ENCODE measurements around the gene CCSER1.

CCSER1 gene

DNA sequence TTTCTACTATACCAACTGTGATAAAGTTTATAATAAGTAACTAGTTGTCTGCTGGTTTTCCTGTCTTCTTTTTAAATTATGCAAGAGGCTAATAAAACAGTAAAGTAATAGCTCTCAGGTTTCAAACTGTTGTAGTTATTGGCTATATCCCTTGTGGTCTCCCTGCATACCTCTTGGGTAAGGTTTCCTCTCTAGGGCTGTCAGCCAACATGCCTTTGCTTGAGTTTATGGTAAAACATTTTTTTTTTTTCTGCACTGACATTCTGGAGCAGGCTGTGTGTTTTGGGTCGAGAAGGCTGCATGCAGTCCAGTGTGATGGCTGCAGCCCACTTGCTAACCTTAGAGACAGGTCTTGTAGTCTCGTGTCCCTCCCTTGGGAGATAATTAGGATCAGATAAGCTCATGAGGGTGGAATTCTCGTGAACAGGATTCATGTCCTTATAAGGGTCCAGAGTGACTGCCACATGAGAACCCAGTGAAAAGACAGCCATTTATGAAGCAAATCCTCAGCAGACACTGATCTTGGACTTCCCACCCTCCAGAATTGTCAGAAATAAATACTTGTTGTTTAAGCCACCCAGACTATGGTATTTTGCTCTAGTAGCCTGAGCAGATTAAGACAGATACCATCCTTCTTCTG is 831.2 kb downstream of the CCSER1 start:
- no peak overlapping the region for H3K4me3 ChIP-seq (ENCODE audit: low read depth, low read length)
- DNase-seq (ENCODE audit: low read depth) = peak; percentile 53

DNA sequence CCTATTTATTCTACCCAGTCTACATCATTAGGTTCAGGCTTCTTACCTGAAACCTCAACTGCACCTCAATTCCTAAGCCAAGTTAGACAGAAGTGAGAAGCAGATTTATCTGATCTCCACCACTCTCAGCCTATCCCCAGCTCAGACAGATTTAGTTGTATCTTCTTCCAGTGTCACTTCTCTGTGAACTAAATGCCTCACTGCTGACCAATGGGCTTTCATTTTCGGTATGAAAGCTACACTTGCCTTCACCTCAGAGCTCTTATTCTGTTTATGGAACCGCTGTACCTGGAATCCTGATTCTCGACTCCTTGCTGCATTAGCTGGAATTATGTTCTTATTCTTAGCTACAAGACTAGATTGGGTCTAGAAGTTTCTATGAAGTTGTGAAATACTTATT is 833.2 kb downstream of the CCSER1 start:
- no peak for DNase-seq (ENCODE audit: low read depth)
- H3K4me3 ChIP-seq (ENCODE audit: low read depth, low read length) = no peak overlapping the region

DNA sequence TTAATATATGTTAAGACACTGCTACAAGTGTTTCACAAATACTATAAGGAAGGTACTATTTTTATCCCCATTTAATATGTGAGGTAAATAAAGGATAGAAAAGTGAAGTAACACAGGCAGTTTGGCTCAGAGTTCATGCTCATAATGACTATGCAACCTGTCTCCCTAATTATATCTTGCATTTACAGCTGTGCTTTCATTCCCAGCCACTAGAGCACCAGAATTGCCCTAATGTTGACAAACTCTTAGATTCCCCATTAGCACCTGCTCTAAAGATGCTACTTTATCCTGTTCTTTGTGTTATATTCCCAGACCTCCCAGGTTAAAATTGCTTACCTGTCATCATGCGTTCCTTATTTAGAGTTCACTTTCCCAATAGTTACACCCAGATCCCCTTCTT is 833.6 kb downstream of the CCSER1 start:
- no peak for DNase-seq (ENCODE audit: low read depth)
- H3K4me3 ChIP-seq (ENCODE audit: low read depth, low read length) = no peak overlapping the region

DNA sequence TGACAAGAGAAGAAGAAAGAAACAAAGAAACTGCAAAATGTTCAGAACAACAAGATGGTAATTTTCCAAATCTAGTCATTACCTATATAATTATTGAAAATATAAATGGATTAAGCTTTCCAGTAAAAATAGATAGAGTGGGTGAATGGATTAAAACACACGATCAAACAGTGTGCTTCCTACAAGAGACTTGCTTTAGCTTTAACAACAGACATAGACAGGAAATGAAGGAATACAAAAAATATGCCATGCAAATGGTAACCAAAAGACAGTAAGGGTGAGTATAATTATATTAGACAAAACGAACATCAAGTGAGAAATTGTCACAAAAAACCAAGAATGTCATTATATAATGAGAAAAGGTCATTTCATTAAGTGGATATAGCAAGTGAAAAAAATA is 842.8 kb downstream of the CCSER1 start:
- DNase-seq (ENCODE audit: low read depth) = no peak
- no peak overlapping the region for H3K4me3 ChIP-seq (ENCODE audit: low read depth, low read length)

DNA sequence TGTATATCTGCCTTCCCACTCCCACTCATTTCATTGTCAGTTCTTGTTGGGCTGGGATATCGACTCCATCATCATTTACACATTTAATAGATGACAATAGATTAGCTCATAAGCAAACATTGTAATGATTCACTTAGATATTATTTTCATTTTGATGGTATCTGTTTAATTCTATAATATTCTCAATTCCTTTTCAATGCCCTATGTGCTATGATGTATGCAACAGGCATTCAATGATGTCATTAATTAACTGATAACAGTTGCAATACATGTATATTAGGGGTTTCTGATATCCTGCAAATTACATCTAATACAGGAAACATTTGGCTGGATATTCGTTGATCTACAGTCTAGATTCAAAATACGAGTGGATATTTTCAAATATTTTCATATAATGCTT is 850.5 kb downstream of the CCSER1 start:
- no peak overlapping the region for H3K4me3 ChIP-seq (ENCODE audit: low read depth, low read length)
- no peak for DNase-seq (ENCODE audit: low read depth)

DNA sequence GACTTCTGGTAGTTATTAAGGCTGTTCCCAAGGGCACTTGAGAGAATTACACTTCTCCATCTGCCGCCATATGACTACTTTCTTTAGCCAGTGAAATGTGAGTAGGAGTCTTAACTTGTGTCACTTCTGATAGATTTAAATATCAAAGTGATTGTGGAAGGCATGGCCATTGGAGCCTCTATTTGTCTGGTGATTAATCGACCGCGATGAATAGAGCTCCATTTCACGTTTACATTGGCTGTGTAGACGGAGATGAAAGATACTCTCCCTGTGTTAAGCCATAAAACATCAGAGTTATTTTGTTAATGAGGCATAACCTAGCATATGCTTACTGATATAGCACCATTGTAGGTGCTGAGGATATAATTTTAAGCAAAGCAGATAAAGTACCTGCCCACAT is 852.4 kb downstream of the CCSER1 start:
- DNase-seq (ENCODE audit: low read depth) = no peak
- H3K4me3 ChIP-seq (ENCODE audit: low read depth, low read length) = no peak overlapping the region

DNA sequence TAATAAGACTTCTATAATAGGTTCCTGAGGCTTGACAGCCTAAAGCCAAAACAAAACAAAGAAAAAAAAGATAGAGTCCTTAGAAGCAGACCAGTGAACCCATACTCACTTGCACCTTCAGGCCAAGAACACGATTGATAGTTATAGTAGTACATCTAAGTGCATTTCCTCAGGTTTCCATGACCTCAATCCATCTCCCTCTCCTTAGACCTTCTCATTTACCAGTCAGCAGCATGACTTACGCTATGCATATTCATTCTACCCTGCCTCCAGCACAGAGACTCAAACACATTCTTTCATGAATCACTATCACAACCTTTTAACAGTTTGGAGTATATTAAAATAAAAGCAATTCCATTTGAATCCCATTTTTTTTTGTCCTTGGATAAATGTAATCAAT is 855.6 kb downstream of the CCSER1 start:
- no peak for DNase-seq (ENCODE audit: low read depth)
- H3K4me3 ChIP-seq (ENCODE audit: low read depth, low read length) = no peak overlapping the region

DNA sequence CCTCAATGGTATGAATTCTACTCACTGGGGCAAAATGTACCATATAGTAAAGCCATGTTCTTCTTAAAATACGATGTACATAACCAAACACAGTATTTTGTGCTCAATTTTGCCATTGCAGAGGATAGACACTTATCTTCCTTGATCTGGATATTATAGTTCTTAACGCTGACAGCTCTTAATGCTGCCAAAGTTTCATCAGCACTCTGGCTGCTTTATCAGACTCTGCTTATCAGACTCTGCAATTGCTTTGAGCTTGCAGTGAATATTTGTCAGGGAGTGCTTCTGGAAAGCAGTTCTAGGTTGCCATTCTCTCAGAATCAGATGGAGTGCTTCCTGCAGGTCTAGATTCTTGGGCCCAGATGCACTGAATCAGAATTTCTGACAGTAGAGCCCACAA is 863.1 kb downstream of the CCSER1 start:
- H3K4me3 ChIP-seq (ENCODE audit: low read depth, low read length) = no peak overlapping the region
- DNase-seq (ENCODE audit: low read depth) = no peak

DNA sequence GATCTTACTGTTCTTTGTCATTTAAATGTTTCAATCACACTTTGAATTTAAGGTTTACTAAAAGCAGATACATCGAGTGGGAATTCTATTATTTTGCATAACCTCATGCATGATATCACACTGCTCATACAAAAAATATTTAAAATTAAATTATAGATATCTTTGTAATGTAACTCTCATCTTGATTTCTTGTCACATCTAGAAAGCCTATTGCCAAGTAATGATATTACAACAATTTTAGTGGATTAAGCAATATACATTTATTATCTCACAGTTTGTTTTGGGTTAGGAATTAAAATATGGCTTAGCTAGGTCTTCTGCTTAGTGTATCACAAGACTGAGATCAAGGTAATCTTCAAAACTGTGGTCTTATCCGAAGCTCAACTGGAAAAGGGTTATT is 865.0 kb downstream of the CCSER1 start:
- DNase-seq (ENCODE audit: low read depth) = no peak
- H3K4me3 ChIP-seq (ENCODE audit: low read depth, low read length) = no peak overlapping the region

DNA sequence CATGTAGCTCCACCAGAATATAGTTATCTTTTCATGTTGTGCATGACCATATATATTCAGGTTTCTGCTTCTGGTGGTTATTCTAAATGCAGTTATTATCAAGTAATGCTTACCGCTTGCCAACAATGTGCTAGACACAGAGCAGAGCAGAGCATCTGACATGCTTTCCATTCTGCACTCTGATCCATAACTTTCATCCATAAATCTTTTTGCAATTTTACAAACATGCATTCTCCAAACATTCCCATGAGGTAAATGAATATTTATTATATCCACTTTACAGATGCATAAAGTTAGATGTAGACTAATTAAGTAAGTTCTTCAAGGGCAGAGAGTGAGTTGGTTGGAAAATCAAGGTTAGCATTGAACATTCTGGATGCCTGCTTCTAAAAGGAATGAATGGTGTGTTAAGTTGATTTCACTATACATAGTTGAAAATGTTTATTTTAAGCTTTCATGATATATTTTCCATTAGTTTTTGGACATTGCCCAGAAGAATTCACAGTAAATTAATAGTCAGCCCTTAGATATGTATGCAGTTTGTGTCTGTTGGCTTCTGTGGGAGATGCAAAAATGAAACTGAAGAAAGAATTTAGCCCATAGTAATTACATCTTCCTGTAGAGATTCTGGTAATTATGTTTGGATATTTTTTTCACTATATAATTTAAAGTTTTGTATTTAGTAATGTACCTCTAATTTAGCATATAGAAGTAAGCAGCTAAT is 867.8 kb downstream of the CCSER1 start:
- H3K4me3 ChIP-seq (ENCODE audit: low read depth, low read length) = no peak overlapping the region
- DNase-seq (ENCODE audit: low read depth) = no peak

DNA sequence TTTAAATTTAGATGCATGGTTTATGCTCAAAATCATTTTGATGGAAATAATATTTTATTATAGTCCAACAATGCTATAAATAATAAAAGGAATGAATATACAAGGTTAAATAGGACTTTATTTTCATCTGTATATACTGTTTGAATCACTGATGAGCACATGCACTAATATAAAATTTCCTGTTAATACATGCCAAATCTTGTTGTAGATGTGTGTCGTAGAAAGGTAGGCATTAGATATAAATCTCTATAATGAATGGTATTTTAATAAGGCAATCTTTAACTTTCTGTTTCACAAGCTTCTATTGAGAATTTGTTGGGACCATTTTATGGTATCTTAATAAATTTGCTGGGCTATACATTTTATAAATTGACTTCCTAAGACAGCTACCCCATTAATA is 868.8 kb downstream of the CCSER1 start:
- no peak overlapping the region for H3K4me3 ChIP-seq (ENCODE audit: low read depth, low read length)
- no peak for DNase-seq (ENCODE audit: low read depth)

DNA sequence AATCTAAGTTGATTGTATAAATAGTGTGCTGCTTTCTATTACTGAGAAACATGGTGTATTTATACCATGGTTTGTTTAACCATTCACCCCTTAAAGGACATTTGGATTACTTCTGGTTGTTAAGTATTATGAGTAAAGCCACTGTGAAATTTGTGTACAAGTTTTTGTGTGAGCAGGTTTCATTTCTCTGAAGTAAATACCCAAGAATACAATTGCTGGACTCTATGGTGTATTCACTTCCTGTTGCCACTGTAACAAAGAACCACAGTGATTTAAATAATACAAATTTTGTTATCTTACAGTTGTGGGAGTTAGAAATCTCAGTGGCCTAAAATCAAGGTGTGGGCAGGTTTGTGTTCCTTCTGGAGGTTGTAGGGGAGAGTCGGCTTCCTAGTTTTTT is 869.6 kb downstream of the CCSER1 start:
- no peak for DNase-seq (ENCODE audit: low read depth)
- H3K4me3 ChIP-seq (ENCODE audit: low read depth, low read length) = no peak overlapping the region

DNA sequence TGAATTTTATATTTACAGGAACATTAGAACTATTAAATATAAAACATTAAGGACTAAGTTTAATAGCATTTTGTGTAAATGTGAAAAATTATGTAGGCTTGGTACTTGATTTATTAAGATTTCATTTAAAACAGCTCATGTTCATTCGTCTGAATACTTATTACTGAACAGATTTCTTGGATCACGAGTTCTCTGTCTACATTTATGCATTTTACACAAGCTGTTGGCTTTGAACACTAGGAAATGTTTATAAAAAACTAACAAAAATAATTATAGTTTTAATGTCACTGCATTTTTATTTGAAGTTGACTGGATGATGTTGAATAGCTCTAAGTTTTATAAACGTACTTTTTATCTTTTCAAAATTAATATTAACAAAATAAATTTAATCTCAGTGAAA is 888.7 kb downstream of the CCSER1 start:
- DNase-seq (ENCODE audit: low read depth) = no peak
- H3K4me3 ChIP-seq (ENCODE audit: low read depth, low read length) = no peak overlapping the region

DNA sequence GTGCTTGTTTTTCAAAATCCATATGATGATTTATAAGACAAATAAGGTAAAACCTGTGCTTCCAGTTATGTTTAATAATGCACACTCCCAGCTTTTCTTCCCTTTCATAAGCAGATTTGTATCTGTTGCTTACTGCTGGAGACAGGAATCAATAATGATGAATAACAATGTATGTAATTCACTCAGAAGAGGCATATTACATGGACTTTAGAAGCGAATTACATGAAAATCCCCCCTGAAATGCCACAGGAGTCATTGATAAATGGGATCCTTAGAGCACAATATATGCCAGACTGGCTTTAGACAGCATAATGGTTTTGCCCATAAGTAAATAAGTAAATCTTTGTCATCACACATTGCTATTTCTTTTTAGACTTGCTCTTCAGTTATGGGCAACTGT is 892.3 kb downstream of the CCSER1 start:
- no peak for DNase-seq (ENCODE audit: low read depth)
- H3K4me3 ChIP-seq (ENCODE audit: low read depth, low read length) = no peak overlapping the region

DNA sequence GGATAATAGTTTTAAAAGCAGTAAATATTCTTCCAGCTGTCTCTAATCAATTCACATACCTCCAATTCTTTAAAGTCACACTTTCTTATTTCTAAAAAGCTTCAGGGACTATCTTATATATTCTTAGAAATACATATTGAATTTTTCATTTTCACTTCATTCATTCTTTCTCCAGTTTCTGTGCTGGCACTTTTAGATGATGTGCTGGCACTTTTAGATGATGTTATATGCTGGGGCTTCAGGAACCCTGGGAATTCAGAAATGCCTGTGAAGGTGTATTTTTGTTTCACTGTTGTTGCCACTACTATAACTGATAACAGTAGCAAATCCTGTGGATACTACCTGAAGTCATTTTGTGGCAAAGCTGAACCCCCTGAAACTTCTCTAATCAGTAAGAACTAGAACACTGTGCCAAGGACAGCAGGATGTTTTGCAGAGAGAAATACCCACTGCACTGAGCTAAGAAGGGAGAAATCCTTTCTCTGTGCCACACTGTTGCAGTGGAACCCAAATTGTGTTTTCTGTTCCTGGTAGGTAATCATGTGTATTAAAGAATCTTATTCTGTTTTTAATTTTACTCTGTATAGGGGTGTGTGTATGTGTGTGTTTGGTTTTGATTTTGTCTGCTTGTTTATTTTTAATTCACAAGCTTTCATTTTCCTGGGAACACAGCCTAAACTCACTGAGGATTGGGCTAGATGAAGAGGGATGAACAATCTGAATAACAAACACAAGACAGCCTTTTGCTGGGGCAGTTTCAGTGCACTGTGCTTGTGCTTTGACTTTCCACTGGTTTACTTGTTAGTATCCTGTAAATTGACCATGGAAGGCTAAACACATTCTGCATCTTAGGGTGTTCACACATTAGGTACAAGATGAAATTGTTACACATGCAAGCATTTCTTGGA is 898.3 kb downstream of the CCSER1 start:
- DNase-seq (ENCODE audit: low read depth) = no peak
- H3K4me3 ChIP-seq (ENCODE audit: low read depth, low read length) = no peak overlapping the region

DNA sequence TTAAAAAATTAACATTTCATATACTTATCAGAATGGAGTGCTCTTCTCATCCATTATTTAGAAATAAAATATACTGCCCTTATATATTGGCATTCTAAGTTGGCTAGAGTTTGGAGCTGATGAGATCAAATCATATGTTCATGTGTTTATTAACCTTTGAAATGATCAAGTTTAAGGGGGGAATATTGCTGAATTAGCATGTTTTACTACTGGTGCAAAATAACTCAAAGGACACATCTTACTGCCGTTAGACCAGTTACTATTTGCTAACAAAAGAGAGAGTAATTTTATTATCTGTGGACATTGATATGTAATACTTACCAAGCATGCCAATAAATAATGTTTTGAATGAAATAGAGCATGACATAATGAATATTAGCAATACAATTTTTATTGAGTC is 901.0 kb downstream of the CCSER1 start:
- H3K4me3 ChIP-seq (ENCODE audit: low read depth, low read length) = no peak overlapping the region
- DNase-seq (ENCODE audit: low read depth) = no peak

DNA sequence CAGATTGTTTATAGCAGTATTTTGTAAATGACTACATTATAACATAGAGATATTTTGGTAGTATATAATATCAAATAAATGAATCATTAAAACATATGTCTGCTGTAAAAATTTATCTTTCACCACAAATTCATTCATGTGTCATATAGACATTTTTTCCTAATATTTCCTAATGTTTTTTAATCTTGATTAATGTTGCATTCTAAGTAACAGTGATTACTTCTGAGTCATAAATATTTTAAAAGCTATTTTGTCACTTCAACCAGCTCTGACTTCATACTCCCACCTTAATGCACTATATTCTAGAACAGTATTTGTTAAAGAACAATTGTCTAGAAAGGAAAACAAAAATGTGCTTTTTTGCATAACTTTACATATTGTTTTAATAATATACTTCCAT is 904.6 kb downstream of the CCSER1 start:
- no peak overlapping the region for H3K4me3 ChIP-seq (ENCODE audit: low read depth, low read length)
- DNase-seq (ENCODE audit: low read depth) = no peak

DNA sequence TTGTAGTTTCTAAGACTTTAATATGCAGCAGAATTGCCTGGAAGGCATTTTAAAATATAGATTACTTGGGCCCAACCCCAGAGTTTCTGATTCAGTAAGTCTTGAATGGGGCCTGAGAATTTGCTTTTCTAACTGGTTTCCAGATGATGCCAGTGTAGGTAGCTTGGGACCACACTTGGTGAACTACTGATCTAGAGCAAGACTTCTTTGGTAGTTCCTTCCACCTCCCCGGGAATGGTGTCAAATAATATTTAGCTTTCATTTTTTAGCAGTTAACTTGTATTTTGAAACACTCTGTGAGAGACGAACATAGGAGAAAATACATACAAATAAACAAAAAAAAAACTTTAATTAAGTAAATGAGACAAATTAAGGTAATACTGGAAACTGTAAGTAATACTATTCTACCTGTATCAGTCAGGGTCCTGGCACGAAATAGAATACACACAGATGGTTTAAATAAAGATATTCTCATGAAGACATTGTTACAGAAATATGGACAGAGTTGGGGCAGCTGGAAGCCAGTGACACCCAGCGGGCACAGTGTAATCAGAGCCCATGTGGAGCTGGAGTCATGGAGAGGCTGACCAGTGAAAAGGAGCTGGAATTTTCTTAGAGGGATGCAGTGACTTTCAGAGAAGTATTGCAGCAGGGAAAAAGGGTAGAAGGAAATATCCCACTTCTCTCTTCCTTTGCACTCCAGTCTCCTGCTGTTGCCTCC is 905.7 kb downstream of the CCSER1 start:
- no peak overlapping the region for H3K4me3 ChIP-seq (ENCODE audit: low read depth, low read length)
- DNase-seq (ENCODE audit: low read depth) = no peak

DNA sequence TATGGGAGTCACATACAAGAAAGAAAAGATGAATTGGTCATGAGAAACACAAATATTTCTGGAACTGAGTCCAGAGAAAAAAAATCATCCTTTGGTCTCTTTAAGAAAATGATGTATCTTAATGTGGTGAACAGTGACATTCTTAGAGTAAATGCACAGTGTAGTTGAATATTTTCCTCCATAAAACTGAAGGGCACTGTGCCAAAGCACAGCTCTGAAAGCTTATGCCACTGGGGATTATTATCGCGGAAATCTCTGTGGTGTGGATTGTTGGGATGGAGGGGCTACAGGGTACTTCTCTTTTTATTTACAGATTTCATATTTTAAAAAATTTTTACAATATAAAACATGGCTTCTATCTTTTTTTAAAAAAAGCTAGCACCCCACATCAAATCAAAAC is 908.1 kb downstream of the CCSER1 start:
- no peak for DNase-seq (ENCODE audit: low read depth)
- H3K4me3 ChIP-seq (ENCODE audit: low read depth, low read length) = no peak overlapping the region

DNA sequence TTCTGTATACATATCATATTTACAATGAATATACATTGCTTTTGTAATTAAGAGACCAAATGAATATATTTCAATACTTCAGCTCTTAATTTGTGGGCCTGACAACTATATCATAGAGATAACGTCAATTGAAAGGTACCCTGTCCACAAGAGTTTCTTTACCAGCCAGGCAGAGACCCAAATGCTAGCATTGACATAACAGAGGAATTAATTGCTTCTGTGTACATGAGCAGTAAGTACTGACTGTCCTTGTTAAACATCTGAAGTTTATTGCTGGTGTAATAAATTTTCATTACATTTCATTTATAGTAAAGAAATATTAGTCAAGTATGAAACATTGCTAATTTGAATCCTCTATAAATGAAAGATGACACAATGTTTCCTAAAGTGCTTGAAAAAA is 910.8 kb downstream of the CCSER1 start:
- DNase-seq (ENCODE audit: low read depth) = no peak
- H3K4me3 ChIP-seq (ENCODE audit: low read depth, low read length) = no peak overlapping the region

Measured in skeletal muscle cell (primary cell).